Breast epithelium (tissue), 3 donors: Measurements from ENCODE around the gene INTS14.
"Not testable (repeated sequence)": the region's sequence is repeated elsewhere in the genome, so short reads cannot be mapped to it uniquely, and the experiment has no call there.

Experiments used
- POLR2A ChIP-seq: fragments of 450-650 bp; IDR thresholded peaks from one replicate; pipeline ENCODE4 v1.6.1; 2016; ENCODE audit warnings: antibody characterized with exemption, mild to moderate bottlenecking, moderate library complexity
- TF ChIP-seq, protein P1 (sequence below), 3 donors: fragments of 450-650 bp; IDR thresholded peaks; one replicate each; pipeline ENCODE4 v1.5.1; 2016 to 2017; ENCODE audit warnings: antibody characterized with exemption in 3 of 3, mild to moderate bottlenecking in 3 of 3, moderate library complexity in 3 of 3

DNA sequence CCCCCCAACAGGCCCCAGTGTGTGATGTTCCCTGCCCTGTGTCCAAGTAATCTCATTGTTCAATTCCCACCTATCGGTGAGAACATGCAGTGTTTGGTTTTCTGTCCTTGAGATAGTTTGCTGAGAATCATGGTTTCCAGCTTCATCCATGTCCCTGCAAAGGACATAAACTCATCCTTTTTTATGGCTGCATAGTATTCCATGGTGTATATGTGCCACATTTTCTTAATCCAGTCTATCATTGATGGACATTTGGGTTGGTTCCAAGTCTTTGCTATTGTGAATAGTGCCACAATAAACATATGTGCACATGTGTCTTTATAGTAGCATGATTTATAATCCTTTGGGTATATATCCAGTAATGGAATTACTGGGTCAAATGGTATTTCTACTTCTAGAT lies 5.0 kb upstream of the INTS14 start:
- TF ChIP-seq, protein P1, sequence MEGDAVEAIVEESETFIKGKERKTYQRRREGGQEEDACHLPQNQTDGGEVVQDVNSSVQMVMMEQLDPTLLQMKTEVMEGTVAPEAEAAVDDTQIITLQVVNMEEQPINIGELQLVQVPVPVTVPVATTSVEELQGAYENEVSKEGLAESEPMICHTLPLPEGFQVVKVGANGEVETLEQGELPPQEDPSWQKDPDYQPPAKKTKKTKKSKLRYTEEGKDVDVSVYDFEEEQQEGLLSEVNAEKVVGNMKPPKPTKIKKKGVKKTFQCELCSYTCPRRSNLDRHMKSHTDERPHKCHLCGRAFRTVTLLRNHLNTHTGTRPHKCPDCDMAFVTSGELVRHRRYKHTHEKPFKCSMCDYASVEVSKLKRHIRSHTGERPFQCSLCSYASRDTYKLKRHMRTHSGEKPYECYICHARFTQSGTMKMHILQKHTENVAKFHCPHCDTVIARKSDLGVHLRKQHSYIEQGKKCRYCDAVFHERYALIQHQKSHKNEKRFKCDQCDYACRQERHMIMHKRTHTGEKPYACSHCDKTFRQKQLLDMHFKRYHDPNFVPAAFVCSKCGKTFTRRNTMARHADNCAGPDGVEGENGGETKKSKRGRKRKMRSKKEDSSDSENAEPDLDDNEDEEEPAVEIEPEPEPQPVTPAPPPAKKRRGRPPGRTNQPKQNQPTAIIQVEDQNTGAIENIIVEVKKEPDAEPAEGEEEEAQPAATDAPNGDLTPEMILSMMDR (IDR thresholded peaks at IDR 0.05) = not testable (repeated sequence)
- TF ChIP-seq POLR2A = not testable (repeated sequence)
